HCT116 (cell line): Measurements from ENCODE around the gene MEOX1. TPM values are rescaled to one million over a fixed set of nuclear protein-coding genes. Genes with fewer than 3 reads are reported as not detected.

Experiments used
- ATAC-seq: fragments of 200-7000 bp; cut with Tn5 transposase; 2 replicates; pipeline ENCODE4 v1.9.1; 2020; ENCODE audit warnings: mild to moderate bottlenecking, moderate library complexity
- BruUV-seq: library from RNA; stranded (reverse); fragments of 400-500 nt; replicated peaks from 2 replicates; lab custom pipeline; 2021; lab: Mats Ljungman, UMichigan
- CTCF ChIA-PET: fragments of 300-600 bp; sonication (Branson Sonifier 250); formaldehyde crosslinking; loops from one replicate; lab custom pipeline; 2021; ENCODE audit warnings: antibody characterized with exemption; lab: Charles Lee
- POLR2A ChIA-PET: fragments of 300-600, 350-600 bp; sonication (Branson Sonifier 250); formaldehyde crosslinking; loops from one replicate; lab custom pipeline; 2021; ENCODE audit warnings: antibody characterized with exemption; lab: Charles Lee
- RAD21 ChIA-PET, 2 experiments: fragments of 300-600 bp; sonication (Branson Sonifier 250); formaldehyde crosslinking; loops; one replicate each; lab custom pipeline; 2023; ENCODE audit warnings: low total read pairs in 2 of 2; ENCODE audit not compliant: uncharacterized antibody in 2 of 2, unreplicated experiment in 2 of 2, low non-redundant PET in 1 of 2; lab: Charles Lee
- DNase-seq: peaks from one replicate; pipeline ENCODE4 v3.0.0-alpha.2; 2010; ENCODE audit warnings: low read depth, low spot score
- H2AFZ ChIP-seq: fragments of 200-600 bp; shearing (Covaris generic), sonication (generic); 2 replicates; pipeline ENCODE4 v1.6.1; 2017; ENCODE audit warnings: low read depth, mixed run types, mixed read lengths, antibody characterized with exemption, low read length; ENCODE audit not compliant: poor library complexity, severe bottlenecking
- H3K27ac ChIP-seq: 2 replicates; pipeline ENCODE4 v1.5.1; 2012; ENCODE audit warnings: low read depth, low read length
- H3K27me3 ChIP-seq: fragments of 200-600 bp; sonication (generic); 2 replicates; pipeline ENCODE4 v1.6.1; 2016; ENCODE audit warnings: mixed run types, low read length, mixed read lengths; ENCODE audit not compliant: insufficient read depth
- H3K36me3 ChIP-seq, 2 experiments: fragments of 200-500 bp in 1 of 2; fragments of 200-600 bp in 1 of 2; sonication (Bioruptor generic) in 1 of 2; sonication (generic) in 1 of 2; 2 replicates each; pipeline versions ENCODE4 v1.5.1 to v1.6.1; 2014 to 2016; ENCODE audit warnings: low read length in 2 of 2, inconsistent platforms in 1 of 2, mixed read lengths in 1 of 2, mixed run types in 1 of 2; ENCODE audit not compliant: insufficient read depth in 2 of 2, control insufficient read depth in 1 of 2
- H3K4me1 ChIP-seq, 2 experiments: fragments of 200-600 bp in 1 of 2; sonication (generic) in 1 of 2; 2 replicates each; pipeline versions ENCODE4 v1.5.1 to v1.6.1; 2012 to 2017; ENCODE audit warnings: low read length in 2 of 2, inconsistent platforms in 1 of 2, mild to moderate bottlenecking in 1 of 2, mixed read lengths in 1 of 2, mixed run types in 1 of 2, moderate library complexity in 1 of 2; ENCODE audit not compliant: insufficient read depth in 2 of 2, control insufficient read depth in 1 of 2
- H3K4me2 ChIP-seq: fragments of 200-600 bp; sonication (generic); 2 replicates; pipeline ENCODE4 v1.6.1; 2017; ENCODE audit warnings: mixed run types, low read length, mixed read lengths
- H3K4me3 ChIP-seq, 2 experiments: fragments of 200-600 bp in 1 of 2; sonication (generic) in 1 of 2; replicated peaks in 1 of 2; 2 replicates each; pipeline ENCODE4 v1.5.1; 2011 to 2016; ENCODE audit warnings: low read length in 2 of 2, control low read depth in 1 of 2, low read depth in 1 of 2, mild to moderate bottlenecking in 1 of 2, mixed read lengths in 1 of 2, mixed run types in 1 of 2
- H3K79me2 ChIP-seq: fragments of 200-600 bp; sonication (generic); 2 replicates; pipeline ENCODE4 v1.6.1; 2017; ENCODE audit warnings: mild to moderate bottlenecking, mixed run types, low read length, moderate library complexity, mixed read lengths; ENCODE audit not compliant: insufficient read depth
- H3K9ac ChIP-seq: fragments of 200-600 bp; sonication (generic); 2 replicates; pipeline ENCODE4 v1.6.1; 2016; ENCODE audit warnings: low read length, mixed read lengths
- H3K9me2 ChIP-seq: fragments of 200-600 bp; sonication (generic), shearing (Covaris generic); 2 replicates; pipeline ENCODE4 v1.6.1; 2017; ENCODE audit warnings: mixed run types, mild to moderate bottlenecking, moderate library complexity; ENCODE audit not compliant: insufficient read depth
- H3K9me3 ChIP-seq, 2 experiments: fragments of 200-500 bp in 1 of 2; fragments of 200-600 bp in 1 of 2; sonication (Bioruptor generic) in 1 of 2; sonication (generic) in 1 of 2; 2 replicates each; pipeline ENCODE4 v1.6.1; 2014 to 2017; ENCODE audit warnings: low read length in 2 of 2, mixed read lengths in 2 of 2, inconsistent platforms in 1 of 2, low read depth in 1 of 2, mild to moderate bottlenecking in 1 of 2, mixed run types in 1 of 2, moderate library complexity in 1 of 2; ENCODE audit not compliant: control insufficient read depth in 1 of 2, insufficient read depth in 1 of 2
- H4K20me1 ChIP-seq: fragments of 200-600 bp; sonication (generic), shearing (Covaris generic); 2 replicates; pipeline ENCODE4 v1.6.1; 2017; ENCODE audit warnings: mixed run types, mild to moderate bottlenecking, moderate library complexity; ENCODE audit not compliant: insufficient read depth
- ELF1 ChIP-seq: IDR thresholded peaks from 2 replicates; pipeline ENCODE4 v1.6.1; 2012; ENCODE audit warnings: low read depth, borderline replicate concordance
- EZH2 ChIP-seq: fragments of 200-600 bp; sonication (generic); IDR thresholded peaks from 2 replicates; pipeline ENCODE4 v1.6.1; 2017; ENCODE audit warnings: antibody characterized with exemption, mixed run types
- EZH2phosphoT487 ChIP-seq: fragments of 200-600 bp; IDR thresholded peaks from 2 replicates; pipeline ENCODE4 v1.6.1; 2018; ENCODE audit warnings: antibody characterized with exemption, borderline replicate concordance
- RAD21 ChIP-seq: IDR thresholded peaks from 2 replicates; pipeline ENCODE4 v1.6.1; 2012; ENCODE audit warnings: low read depth, mild to moderate bottlenecking
- SRF ChIP-seq: IDR thresholded peaks from 2 replicates; pipeline ENCODE4 v1.6.1; 2012; ENCODE audit warnings: low read depth
- TCF7L2 ChIP-seq: IDR thresholded peaks from 2 replicates; pipeline ENCODE4 v1.7.0; 2011; ENCODE audit warnings: borderline replicate concordance, inconsistent platforms; ENCODE audit not compliant: insufficient read depth, insufficient read length; ENCODE audit errors: extremely low read depth
- ZNF274 ChIP-seq: fragments of 200-500 bp; sonication (Bioruptor generic); IDR thresholded peaks from 2 replicates; pipeline ENCODE4 v1.6.1; 2014; ENCODE audit warnings: mild to moderate bottlenecking, low read depth, low read length, inconsistent platforms
- intact Hi-C: fragments of 100-400 bp; cut with micrococcal nuclease; formaldehyde crosslinking; loops from 2 replicates; pipeline ENCODE4 v1.10.0; 2022
- total RNA-seq: library from RNA; stranded (reverse); gene quantifications from one replicate; pipeline ENCODE4 v1.2.1, GENCODE V29; 2021; ENCODE audit not compliant: unreplicated experiment
- TF ChIP-seq, protein P1 (sequence below): IDR thresholded peaks from 2 replicates; pipeline ENCODE4 v1.6.1; 2012; ENCODE audit warnings: low read depth

MEOX1 gene
- total RNA-seq, 1 experiment from 2014 or later = not detected

DNA sequence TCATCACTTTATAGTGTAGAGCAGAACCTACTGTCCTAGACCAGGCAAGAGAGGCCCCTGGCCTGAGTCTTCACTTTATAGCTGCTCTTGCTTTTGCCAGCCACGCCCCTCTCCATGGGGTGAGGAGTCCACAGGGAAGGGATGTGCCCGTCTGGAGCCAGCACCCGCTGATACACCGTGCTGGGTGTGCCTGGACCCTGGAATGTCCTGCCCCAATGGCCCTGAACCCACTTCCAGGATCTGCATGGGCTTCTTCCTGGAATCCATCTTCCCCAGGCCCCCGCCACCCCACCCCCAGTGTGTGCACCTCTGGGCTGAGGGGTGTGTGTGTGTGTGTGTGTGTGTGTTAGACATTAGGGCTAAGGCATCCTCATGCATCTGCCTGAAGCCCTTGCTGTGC lies 44.9 kb downstream of the MEOX1 start:
- Histone ChIP-seq H3K4me1 (0 out of 4 replicates have a peak, but pooled peaks cover 0 to 2% of the 10 kb centered on the region in 2 experiments), H3K9me2 (no peaks in the 10 kb centered on the region), H3K36me3 (no peaks in the 10 kb centered on the region), H3K4me2 (no peak overlapping the region), H3K27me3 (peaks cover 3% of the 10 kb centered on the region; the same call in 1 of the 2 replicates), H4K20me1 (no peaks in the 10 kb centered on the region), H3K79me2 (no peaks in the 10 kb centered on the region), H3K27ac (no peak overlapping the region), H3K4me3 (no peak overlapping the region)
- POLR2A ChIA-PET = no interaction called here
- BruUV-seq = no TSS peak
- no peak for ATAC-seq
- intact Hi-C loops = no loop called here
- TF ChIP-seq EZH2 (no peak), ZNF274 (no peak), SRF (no peak), ELF1 (no peak), TCF7L2 (no peak), EZH2phosphoT487 (no peak), RAD21 (no peak)
- TF ChIP-seq, protein P1, sequence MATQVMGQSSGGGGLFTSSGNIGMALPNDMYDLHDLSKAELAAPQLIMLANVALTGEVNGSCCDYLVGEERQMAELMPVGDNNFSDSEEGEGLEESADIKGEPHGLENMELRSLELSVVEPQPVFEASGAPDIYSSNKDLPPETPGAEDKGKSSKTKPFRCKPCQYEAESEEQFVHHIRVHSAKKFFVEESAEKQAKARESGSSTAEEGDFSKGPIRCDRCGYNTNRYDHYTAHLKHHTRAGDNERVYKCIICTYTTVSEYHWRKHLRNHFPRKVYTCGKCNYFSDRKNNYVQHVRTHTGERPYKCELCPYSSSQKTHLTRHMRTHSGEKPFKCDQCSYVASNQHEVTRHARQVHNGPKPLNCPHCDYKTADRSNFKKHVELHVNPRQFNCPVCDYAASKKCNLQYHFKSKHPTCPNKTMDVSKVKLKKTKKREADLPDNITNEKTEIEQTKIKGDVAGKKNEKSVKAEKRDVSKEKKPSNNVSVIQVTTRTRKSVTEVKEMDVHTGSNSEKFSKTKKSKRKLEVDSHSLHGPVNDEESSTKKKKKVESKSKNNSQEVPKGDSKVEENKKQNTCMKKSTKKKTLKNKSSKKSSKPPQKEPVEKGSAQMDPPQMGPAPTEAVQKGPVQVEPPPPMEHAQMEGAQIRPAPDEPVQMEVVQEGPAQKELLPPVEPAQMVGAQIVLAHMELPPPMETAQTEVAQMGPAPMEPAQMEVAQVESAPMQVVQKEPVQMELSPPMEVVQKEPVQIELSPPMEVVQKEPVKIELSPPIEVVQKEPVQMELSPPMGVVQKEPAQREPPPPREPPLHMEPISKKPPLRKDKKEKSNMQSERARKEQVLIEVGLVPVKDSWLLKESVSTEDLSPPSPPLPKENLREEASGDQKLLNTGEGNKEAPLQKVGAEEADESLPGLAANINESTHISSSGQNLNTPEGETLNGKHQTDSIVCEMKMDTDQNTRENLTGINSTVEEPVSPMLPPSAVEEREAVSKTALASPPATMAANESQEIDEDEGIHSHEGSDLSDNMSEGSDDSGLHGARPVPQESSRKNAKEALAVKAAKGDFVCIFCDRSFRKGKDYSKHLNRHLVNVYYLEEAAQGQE = no peak
- TF ChIP-seq, all 23 proteins: peak for 0
- ChIA-PET RAD21 (no interaction called here), CTCF (no interaction called here)
- H3K9me3 ChIP-seq = no peaks in the 10 kb centered on the region; a peak in 1 of 4 replicates
- no peak overlapping the region for H2AFZ ChIP-seq
- DNase-seq = no peak
- no peak overlapping the region for H3K9ac ChIP-seq
